OCI-LY7 (cell line): Measurements from ENCODE around the gene PTPN9.

Experiments
- EZH2phosphoT487 ChIP-seq: fragments of 200-600 bp; sonication (generic); IDR thresholded peaks from 2 replicates; pipeline ENCODE4 v1.6.1; 2018; ENCODE audit warnings: low read depth, borderline replicate concordance, mild to moderate bottlenecking, mixed run types, antibody characterized with exemption, low read length, moderate library complexity, mixed read lengths
- TF ChIP-seq, protein P1 (sequence below): fragments of 200-600 bp; sonication (generic); conservative IDR thresholded peaks from 2 replicates; pipeline ENCODE4 v1.5.1; 2014; ENCODE audit warnings: mild to moderate bottlenecking, antibody characterized with exemption, low read length, moderate library complexity, mixed read lengths

DNA sequence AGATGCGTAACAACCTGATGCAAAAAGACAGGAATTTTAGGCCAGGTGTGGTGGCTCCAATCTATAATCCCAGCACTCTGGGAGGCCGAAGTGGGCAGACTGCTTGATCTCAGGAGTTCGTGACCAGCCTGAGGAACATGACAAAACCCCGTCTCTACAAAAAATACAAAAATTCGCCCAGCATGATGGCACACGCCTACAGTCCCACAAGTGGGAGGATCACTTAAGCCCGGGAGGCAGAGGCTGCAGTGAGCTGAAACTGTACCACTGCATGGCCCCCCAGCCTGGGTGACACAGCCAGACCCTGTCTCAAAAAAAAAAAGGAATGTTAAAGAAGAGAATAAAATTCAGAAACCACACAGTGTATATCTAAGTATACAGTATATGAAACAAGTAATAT, 40.7 kb downstream of the PTPN9 start:
- TF ChIP-seq, protein P1, sequence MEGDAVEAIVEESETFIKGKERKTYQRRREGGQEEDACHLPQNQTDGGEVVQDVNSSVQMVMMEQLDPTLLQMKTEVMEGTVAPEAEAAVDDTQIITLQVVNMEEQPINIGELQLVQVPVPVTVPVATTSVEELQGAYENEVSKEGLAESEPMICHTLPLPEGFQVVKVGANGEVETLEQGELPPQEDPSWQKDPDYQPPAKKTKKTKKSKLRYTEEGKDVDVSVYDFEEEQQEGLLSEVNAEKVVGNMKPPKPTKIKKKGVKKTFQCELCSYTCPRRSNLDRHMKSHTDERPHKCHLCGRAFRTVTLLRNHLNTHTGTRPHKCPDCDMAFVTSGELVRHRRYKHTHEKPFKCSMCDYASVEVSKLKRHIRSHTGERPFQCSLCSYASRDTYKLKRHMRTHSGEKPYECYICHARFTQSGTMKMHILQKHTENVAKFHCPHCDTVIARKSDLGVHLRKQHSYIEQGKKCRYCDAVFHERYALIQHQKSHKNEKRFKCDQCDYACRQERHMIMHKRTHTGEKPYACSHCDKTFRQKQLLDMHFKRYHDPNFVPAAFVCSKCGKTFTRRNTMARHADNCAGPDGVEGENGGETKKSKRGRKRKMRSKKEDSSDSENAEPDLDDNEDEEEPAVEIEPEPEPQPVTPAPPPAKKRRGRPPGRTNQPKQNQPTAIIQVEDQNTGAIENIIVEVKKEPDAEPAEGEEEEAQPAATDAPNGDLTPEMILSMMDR, result no peak
- no peak for TF ChIP-seq EZH2phosphoT487
